ENCODE results near the gene BCDIN3D.

BCDIN3D gene

DNA sequence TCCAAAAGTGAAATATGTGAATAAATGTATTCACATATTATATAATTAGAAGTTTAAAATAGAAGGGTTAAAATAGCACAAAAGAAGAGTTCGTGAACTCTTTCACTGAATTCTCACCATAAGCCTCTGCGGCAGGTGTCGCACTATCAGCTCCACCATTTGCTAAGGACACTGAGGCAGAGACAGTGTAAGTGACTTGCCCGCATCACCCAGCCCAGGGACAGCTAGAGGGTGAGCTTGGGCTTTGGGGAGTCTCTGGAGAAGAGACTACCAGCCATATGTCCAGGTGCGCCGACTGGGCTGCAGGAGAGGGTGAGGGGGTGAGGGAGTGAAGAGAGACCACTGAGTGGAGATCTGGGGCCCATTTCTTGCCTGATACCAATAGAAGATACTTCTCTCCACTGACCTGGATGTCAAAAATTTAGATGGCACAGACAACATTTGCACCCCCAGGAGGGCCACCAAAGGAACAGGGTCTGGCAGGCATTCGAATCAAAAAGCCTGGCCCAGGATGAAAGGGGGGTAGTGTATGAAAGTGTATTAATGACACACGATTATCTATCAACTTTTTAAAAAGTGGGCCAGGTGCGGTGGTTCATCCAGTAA, 32.3 kb upstream of the BCDIN3D start:
- Histone ChIP-seq H3K27me3 (ENCODE audit: insufficient read depth, low read length) (no peaks in the 10 kb centered on the region), H3K79me2 (ENCODE audit: insufficient read depth, low read length) (no peaks in the 10 kb centered on the region), H3K4me1 (ENCODE audit: insufficient read depth, low read length, severe bottlenecking) (no peaks in the 10 kb centered on the region), H3K36me3 (ENCODE audit: insufficient read depth, low read length) (no peaks in the 10 kb centered on the region), H3F3A (ENCODE audit: insufficient read depth, low read length) (0 out of 2 replicates have a peak, but pooled peaks cover 15% of the 10 kb centered on the region), H3K4me2 (ENCODE audit: low read length) (no peak overlapping the region), H3K9me2 (ENCODE audit: low read depth, low read length) (no peaks in the 10 kb centered on the region), H3K9me3 (ENCODE audit: low read length) (no peaks in the 10 kb centered on the region), H4K20me1 (ENCODE audit: insufficient read depth, low read length) (no peaks in the 10 kb centered on the region), H3K4me3 (ENCODE audit: low read depth, low read length, poor library complexity, severe bottlenecking) (no peak overlapping the region), H3K27ac (ENCODE audit: low read depth, low read length, poor library complexity, severe bottlenecking) (no peak overlapping the region), H2AFZ (ENCODE audit: low read length) (no peak overlapping the region), H3K9ac (ENCODE audit: low read length) (no peak overlapping the region)
- TF ChIP-seq CTCF (IDR thresholded peaks at IDR 0.05; ENCODE audit: low read length) (no peak), EZH2 (IDR thresholded peaks at IDR 0.05; ENCODE audit: borderline replicate concordance, low read length) (no peak)

- Histone ChIP-seq H4K20me1 (ENCODE audit: insufficient read depth, low read length) (no peaks in the 10 kb centered on the region), H3K9ac (ENCODE audit: low read length) (no peak overlapping the region), H3K9me2 (ENCODE audit: low read depth, low read length) (no peaks in the 10 kb centered on the region), H2AFZ (ENCODE audit: low read length) (no peak overlapping the region), H3K4me2 (ENCODE audit: low read length) (no peak overlapping the region), H3F3A (ENCODE audit: insufficient read depth, low read length) (0 out of 2 replicates have a peak, but pooled peaks cover 8% of the 10 kb centered on the region), H3K27ac (ENCODE audit: low read depth, low read length, poor library complexity, severe bottlenecking) (no peak overlapping the region), H3K79me2 (ENCODE audit: insufficient read depth, low read length) (no peaks in the 10 kb centered on the region), H3K36me3 (ENCODE audit: insufficient read depth, low read length) (no peaks in the 10 kb centered on the region), H3K27me3 (ENCODE audit: insufficient read depth, low read length) (no peaks in the 10 kb centered on the region), H3K4me1 (ENCODE audit: insufficient read depth, low read length, severe bottlenecking) (no peaks in the 10 kb centered on the region), H3K4me3 (ENCODE audit: low read depth, low read length, poor library complexity, severe bottlenecking) (no peak overlapping the region), H3K9me3 (ENCODE audit: low read length) (no peaks in the 10 kb centered on the region)
- TF ChIP-seq EZH2 (IDR thresholded peaks at IDR 0.05; ENCODE audit: borderline replicate concordance, low read length) (no peak), CTCF (IDR thresholded peaks at IDR 0.05; ENCODE audit: low read length) (no peak)
These were observed 31.4 kb upstream of the BCDIN3D start for GRCh38 chr12:49874142-49874897.

- no peak overlapping the region for H2AFZ ChIP-seq (ENCODE audit: low read length)
- no peaks in the 10 kb centered on the region for H3K79me2 ChIP-seq (ENCODE audit: insufficient read depth, low read length)
- no peak overlapping the region for H3K27ac ChIP-seq (ENCODE audit: low read depth, low read length, poor library complexity, severe bottlenecking)
- H3K9me2 ChIP-seq (ENCODE audit: low read depth, low read length): no peaks in the 10 kb centered on the region
- no peaks in the 10 kb centered on the region for H3F3A ChIP-seq (ENCODE audit: insufficient read depth, low read length)
- no peaks in the 10 kb centered on the region for H3K9me3 ChIP-seq (ENCODE audit: low read length)
- H4K20me1 ChIP-seq (ENCODE audit: insufficient read depth, low read length): no peaks in the 10 kb centered on the region
- no peak overlapping the region for H3K9ac ChIP-seq (ENCODE audit: low read length)
- no peak overlapping the region for H3K4me3 ChIP-seq (ENCODE audit: low read depth, low read length, poor library complexity, severe bottlenecking)
- H3K4me2 ChIP-seq (ENCODE audit: low read length): no peak overlapping the region
- H3K36me3 ChIP-seq (ENCODE audit: insufficient read depth, low read length): no peaks in the 10 kb centered on the region
- no peaks in the 10 kb centered on the region for H3K27me3 ChIP-seq (ENCODE audit: insufficient read depth, low read length)
- TF ChIP-seq CTCF (IDR thresholded peaks at IDR 0.05; ENCODE audit: low read length) (no peak), EZH2 (IDR thresholded peaks at IDR 0.05; ENCODE audit: borderline replicate concordance, low read length) (no peak)
- H3K4me1 ChIP-seq (ENCODE audit: insufficient read depth, low read length, severe bottlenecking): no peaks in the 10 kb centered on the region
These were observed 30.5 kb upstream of the BCDIN3D start for GRCh38 chr12:49873361-49873934.

Data from OCI-LY1 (cell line).